IPS DF 6.9 (cell line): ENCODE data around the gene TRIM32.

Source experiments
- DNase-seq: peaks from one replicate; pipeline ENCODE4 v3.0.0-alpha.2; 2013; ENCODE audit warnings: low read depth, low spot score
- H3K27ac ChIP-seq: one replicate; pipeline ENCODE4 v1.5.1; 2013; ENCODE audit warnings: low read length, control low read depth
- H3K27me3 ChIP-seq: 2 replicates; pipeline ENCODE4 v1.6.1; 2013; ENCODE audit warnings: mild to moderate bottlenecking, low read length; ENCODE audit not compliant: control insufficient read depth, insufficient read depth
- H3K36me3 ChIP-seq: 2 replicates; pipeline ENCODE4 v1.6.1; 2013; ENCODE audit warnings: low read length; ENCODE audit not compliant: control insufficient read depth, insufficient read depth
- H3K4me1 ChIP-seq: 2 replicates; pipeline ENCODE4 v1.6.1; 2013; ENCODE audit warnings: low read length; ENCODE audit not compliant: control insufficient read depth, insufficient read depth
- H3K4me3 ChIP-seq: 2 replicates; pipeline ENCODE4 v1.5.1; 2013; ENCODE audit warnings: mild to moderate bottlenecking, low read length
- H3K9me3 ChIP-seq: 2 replicates; pipeline ENCODE4 v1.6.1; 2013; ENCODE audit warnings: low read length, inconsistent platforms; ENCODE audit not compliant: control insufficient read depth, insufficient read depth
- WGBS: extraction: QIAGEN DNeasy Blood & Tissue Kit; methylation state at CpG from one replicate; pipeline ENCODE4 v1.1.7; 2013; ENCODE audit warnings: mixed read lengths, missing lambda C conversion rate; ENCODE audit not compliant: insufficient read length, insufficient coverage; 5-methylcytosine and 5-hydroxymethylcytosine counted together

TRIM32 gene

DNA sequence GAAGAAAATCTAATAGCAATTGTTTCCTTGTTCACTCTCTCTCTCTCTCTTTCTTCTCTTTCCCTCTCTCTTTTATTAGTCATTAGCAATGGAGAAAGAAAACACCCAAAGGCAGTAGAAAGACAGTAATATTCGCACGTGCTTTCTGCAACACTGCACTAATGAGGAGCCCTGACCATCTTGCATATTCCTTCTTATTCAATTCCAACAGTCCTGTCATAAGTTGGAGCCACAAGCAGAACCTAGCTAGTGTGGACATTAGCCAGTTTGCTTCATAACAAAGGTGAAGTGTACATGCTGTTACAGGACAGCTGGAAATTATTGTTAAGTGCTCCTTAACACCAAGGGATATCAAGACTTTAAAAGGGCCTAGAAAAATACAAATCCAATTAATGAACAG lies 63.4 kb downstream of the TRIM32 start:
- no peak for DNase-seq
- Histone ChIP-seq H3K27ac (no peak overlapping the region), H3K4me3 (no peak overlapping the region), H3K9me3 (no peaks in the 10 kb centered on the region), H3K36me3 (no peaks in the 10 kb centered on the region), H3K27me3 (no peaks in the 10 kb centered on the region), H3K4me1 (no peaks in the 10 kb centered on the region)
- WGBS, result no CpG with 5 or more reads among the region's 2 CpGs
